K562 (cell line): ENCODE measurements around the gene APLF. TPM values are rescaled to one million over a fixed set of nuclear protein-coding genes. Genes with fewer than 3 reads are reported as not detected.

Source experiments
- ASH1L ChIP-seq: fragments of 450-650 bp; IDR thresholded peaks from 2 replicates; pipeline ENCODE4 v1.6.1; 2018; ENCODE audit warnings: borderline replicate concordance, mild to moderate bottlenecking, low read depth; ENCODE audit not compliant: partially characterized antibody
- CHD2 ChIP-seq: IDR thresholded peaks from 2 replicates; pipeline ENCODE4 v1.6.1; 2011; ENCODE audit warnings: low read depth, low read length
- GATAD2B ChIP-seq: fragments of 450-650 bp; IDR thresholded peaks from 2 replicates; pipeline ENCODE4 v1.6.1; 2017; ENCODE audit warnings: mild to moderate bottlenecking, borderline replicate concordance
- HDAC8 ChIP-seq: fragments of 450-650 bp; IDR thresholded peaks from 2 replicates; pipeline ENCODE4 v1.6.1; 2016; ENCODE audit warnings: mild to moderate bottlenecking, missing genetic modification characterization, moderate library complexity, missing compliant biosample characterization
- KDM4B ChIP-seq, 2 experiments: fragments of 450-650 bp in 1 of 2; sonication (generic) in 1 of 2; IDR thresholded peaks; 2 replicates each; pipeline ENCODE4 v1.6.1; 2016 to 2017; ENCODE audit warnings: borderline replicate concordance in 2 of 2, antibody characterized with exemption in 1 of 2, low read depth in 1 of 2, mild to moderate bottlenecking in 1 of 2
- RBM34 ChIP-seq: fragments of 200-400 bp; formaldehyde crosslinking; IDR thresholded peaks from 2 replicates; pipeline ENCODE4 v1.6.1; 2018; ENCODE audit warnings: low read length, borderline replicate concordance; ENCODE audit not compliant: insufficient read depth
- RFX1 ChIP-seq: fragments of 450-650 bp; IDR thresholded peaks from 2 replicates; pipeline ENCODE4 v1.6.1; 2016; ENCODE audit warnings: mild to moderate bottlenecking, moderate library complexity
- RREB1 ChIP-seq: fragments of 250-450 bp; sonication (Bioruptor Pico); IDR thresholded peaks from 2 replicates; pipeline ENCODE4 v1.4.0; 2020
- SMARCA5 ChIP-seq: fragments of 450-650 bp; IDR thresholded peaks from 2 replicates; pipeline ENCODE4 v1.6.1; 2016
- SP2 ChIP-seq: IDR thresholded peaks from 2 replicates; pipeline ENCODE4 v1.6.1; 2011; ENCODE audit warnings: mild to moderate bottlenecking, low read depth, low read length, moderate library complexity; ENCODE audit not compliant: poor library complexity, severe bottlenecking; ENCODE audit errors: extremely low read depth
- SRSF1 ChIP-seq: fragments of 200-400 bp; formaldehyde crosslinking; IDR thresholded peaks from 2 replicates; pipeline ENCODE4 v1.6.1; 2017; ENCODE audit warnings: mild to moderate bottlenecking, low read depth, low read length, moderate library complexity
- TCF7L2 ChIP-seq: fragments of 150-350 bp; IDR thresholded peaks from 2 replicates; pipeline ENCODE4 v1.6.1; 2016; ENCODE audit warnings: low read depth, mild to moderate bottlenecking, low read length, moderate library complexity
- THAP12 ChIP-seq: fragments of 250-450 bp; sonication (Bioruptor Pico); IDR thresholded peaks from 2 replicates; pipeline ENCODE4 v1.9.0; 2021; ENCODE audit warnings: mild to moderate bottlenecking, inconsistent platforms
- ZNF121 ChIP-seq: sonication (generic); formaldehyde crosslinking; conservative IDR thresholded peaks from 2 replicates; pipeline ENCODE4 v1.8.0; 2022; ENCODE audit warnings: missing genetic modification reagents
- ZNF224 ChIP-seq: sonication (generic); formaldehyde crosslinking; IDR thresholded peaks from 2 replicates; pipeline ENCODE4 v1.8.0; 2022; ENCODE audit warnings: mild to moderate bottlenecking, missing genetic modification reagents
- ZNF41 ChIP-seq: fragments of 250-450 bp; sonication (Bioruptor Pico); conservative IDR thresholded peaks from 2 replicates; pipeline ENCODE4 v1.4.0; 2020; ENCODE audit warnings: mild to moderate bottlenecking
- ZNF444 ChIP-seq: fragments of 250-450 bp; sonication (Bioruptor Pico); IDR thresholded peaks from 2 replicates; pipeline ENCODE4 v1.4.0; 2020; ENCODE audit warnings: mild to moderate bottlenecking, moderate library complexity
- ZNF695 ChIP-seq: fragments of 450-650 bp; formaldehyde crosslinking; IDR thresholded peaks from 2 replicates; pipeline ENCODE4 v1.4.0; 2020; ENCODE audit warnings: mild to moderate bottlenecking, moderate library complexity
- ZZZ3 ChIP-seq: fragments of 450-650 bp; IDR thresholded peaks from 2 replicates; pipeline ENCODE4 v1.6.1; 2016; ENCODE audit warnings: antibody characterized with exemption, mild to moderate bottlenecking, moderate library complexity
- polyA plus RNA-seq, 8 experiments: library from polyadenylated mRNA; depleted of rRNA in 4 of 8; stranded (reverse) in 5 of 8; unstranded in 3 of 8; fragments of >200 nt; fragmentation: Nextera tagmentation in 2 of 8; fragmentation: Illumina TruSeq in 1 of 8; extraction: Ambion mirVana in 2 of 8; extraction: Trizol in 1 of 8; gene quantifications; 2 replicates each; pipeline versions ENCODE4 v1.2.1 to v1.2.3, GENCODE V29; 2011 to 2014; ENCODE audit warnings: inconsistent platforms in 1 of 8, missing spikeins in 1 of 8
- total RNA-seq, 7 experiments: library from RNA; depleted of rRNA in 6 of 7; stranded (reverse); fragments of >200 nt in 6 of 7; fragmentation: Illumina TruSeq in 2 of 7; extraction: Trizol in 2 of 7; gene quantifications; 2 replicates each; pipeline versions ENCODE4 v1.2.1 to v1.2.3, GENCODE V29; 2011 to 2021; ENCODE audit warnings: low replicate concordance in 1 of 7
- TF ChIP-seq, protein P1 (sequence below): fragments of 250-450 bp; sonication (Bioruptor Pico); IDR thresholded peaks from 2 replicates; pipeline ENCODE4 v1.6.1; 2021; ENCODE audit warnings: mild to moderate bottlenecking

APLF gene
- total and polyA plus RNA-seq, 9 of the 15 experiments (the other 6 are each of a cell fraction or from before 2014, with no cell fraction given), result 0.07 to 1.1 (median 0.71) TPM

DNA sequence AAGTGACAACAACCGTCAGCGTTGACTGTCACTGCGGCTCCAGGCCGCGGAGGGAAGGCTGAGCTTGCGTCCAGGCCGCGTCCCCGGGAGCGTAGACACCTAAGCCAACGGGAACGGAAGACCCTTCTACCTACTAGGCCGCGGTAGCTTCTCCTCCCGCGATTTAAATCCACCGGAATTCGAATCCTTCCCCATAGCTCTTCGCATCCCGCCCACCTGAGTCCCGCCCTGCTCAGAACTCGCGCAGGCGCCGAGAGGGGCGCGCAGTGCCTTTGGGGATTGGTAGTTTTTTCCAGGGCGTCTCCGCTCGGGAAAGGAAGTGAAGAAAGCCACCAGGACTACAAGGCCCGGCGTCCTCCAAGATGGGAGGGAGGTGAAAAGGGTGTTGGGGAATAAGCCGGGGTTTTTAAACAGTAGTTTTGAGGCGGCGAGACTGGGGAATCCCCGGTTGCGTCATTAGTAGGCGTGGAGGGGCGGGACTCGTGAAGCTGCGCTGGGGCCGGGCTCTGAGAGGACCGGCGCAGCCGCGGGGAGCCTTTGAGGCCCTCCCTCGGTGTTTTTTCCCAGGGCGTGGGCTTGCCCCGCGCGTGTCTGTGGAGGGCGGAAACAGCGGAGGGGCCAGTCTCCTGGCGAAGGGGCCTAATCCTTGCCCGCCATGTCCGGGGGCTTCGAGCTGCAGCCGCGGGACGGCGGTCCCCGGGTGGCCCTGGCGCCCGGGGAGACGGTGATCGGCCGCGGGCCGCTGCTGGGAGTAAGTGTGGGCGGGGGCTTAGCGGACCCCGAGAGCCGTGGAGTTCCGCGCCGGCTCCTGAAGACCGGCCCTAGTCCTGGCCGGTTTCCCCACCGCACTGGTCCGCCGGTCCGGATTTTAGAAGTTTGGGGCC is at the start of gene APLF, which contains the start of gene FBXO48 (continued):
- TF ChIP-seq, protein P1, sequence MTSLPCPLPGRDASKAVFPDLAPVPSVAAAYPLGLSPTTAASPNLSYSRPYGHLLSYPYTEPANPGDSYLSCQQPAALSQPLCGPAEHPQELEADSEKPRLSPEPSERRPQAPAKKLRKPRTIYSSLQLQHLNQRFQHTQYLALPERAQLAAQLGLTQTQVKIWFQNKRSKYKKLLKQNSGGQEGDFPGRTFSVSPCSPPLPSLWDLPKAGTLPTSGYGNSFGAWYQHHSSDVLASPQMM, result no peak
- TF ChIP-seq SRSF1 (no peak), SP2 (no peak), GATAD2B (peak; percentile 91), HDAC8 (tag) (no peak), RREB1 (no peak), RBM34 (no peak), THAP12 (peak; percentile 76), ZNF41 (CRISPR knock-in tag) (no peak), CHD2 (peak; percentile 58; the same call in 1 of the 2 replicates), ZNF121 (CRISPR knock-in tag) (no peak), ZNF224 (no peak), KDM4B (IDR thresholded peaks at IDR 0.05; ENCODE audit: borderline replicate concordance in 2 of 2, low read depth in 1 of 2) (0 out of 4 replicates have a peak, but pooled peaks of 1 of the 2 experiments have one; percentile 28), RFX1 (no peak), SMARCA5 (no peak), ZNF695 (no peak), ZZZ3 (no peak), ZNF444 (CRISPR knock-in tag) (no peak), TCF7L2 (peak; percentile 19; the same call in 1 of the 2 replicates), ASH1L (no peak)
